AG09319 (cell line): ENCODE measurements around the gene KCNC4.
A peak's percentile ranks its signal among the peaks of the same experiment; 100 is the strongest.

Experiments
- DNase-seq: peaks from one replicate; pipeline ENCODE4 v3.0.0-alpha.2; 2010; ENCODE audit warnings: low read depth; ENCODE audit errors: extremely low read depth
- TF ChIP-seq, protein P1 (sequence below): IDR thresholded peaks from 2 replicates; pipeline ENCODE4 v1.5.1; 2011; ENCODE audit warnings: low read depth, mild to moderate bottlenecking, inconsistent platforms, low read length, moderate library complexity

KCNC4 gene

DNA sequence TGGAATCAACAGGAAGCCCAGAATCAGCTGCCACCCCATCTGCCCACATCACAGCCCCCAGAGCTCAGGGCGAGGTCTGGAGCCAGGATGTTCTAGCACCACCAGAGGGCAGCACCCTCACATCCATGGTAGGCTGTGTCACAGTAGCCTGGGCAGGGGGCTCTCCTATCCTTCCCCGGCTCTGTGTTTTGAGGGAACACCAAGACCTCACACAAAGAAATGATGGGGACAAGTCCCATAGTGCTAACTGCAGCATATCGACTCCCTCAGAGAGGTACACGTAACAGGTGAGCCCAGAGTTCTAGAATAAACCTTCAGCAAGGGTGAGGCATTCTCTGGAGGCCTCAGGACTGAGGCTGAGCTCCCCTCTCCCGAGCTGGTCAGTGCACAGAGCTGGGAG, 2.3 kb upstream of the KCNC4 start:
- DNase-seq: no peak
- TF ChIP-seq, protein P1, sequence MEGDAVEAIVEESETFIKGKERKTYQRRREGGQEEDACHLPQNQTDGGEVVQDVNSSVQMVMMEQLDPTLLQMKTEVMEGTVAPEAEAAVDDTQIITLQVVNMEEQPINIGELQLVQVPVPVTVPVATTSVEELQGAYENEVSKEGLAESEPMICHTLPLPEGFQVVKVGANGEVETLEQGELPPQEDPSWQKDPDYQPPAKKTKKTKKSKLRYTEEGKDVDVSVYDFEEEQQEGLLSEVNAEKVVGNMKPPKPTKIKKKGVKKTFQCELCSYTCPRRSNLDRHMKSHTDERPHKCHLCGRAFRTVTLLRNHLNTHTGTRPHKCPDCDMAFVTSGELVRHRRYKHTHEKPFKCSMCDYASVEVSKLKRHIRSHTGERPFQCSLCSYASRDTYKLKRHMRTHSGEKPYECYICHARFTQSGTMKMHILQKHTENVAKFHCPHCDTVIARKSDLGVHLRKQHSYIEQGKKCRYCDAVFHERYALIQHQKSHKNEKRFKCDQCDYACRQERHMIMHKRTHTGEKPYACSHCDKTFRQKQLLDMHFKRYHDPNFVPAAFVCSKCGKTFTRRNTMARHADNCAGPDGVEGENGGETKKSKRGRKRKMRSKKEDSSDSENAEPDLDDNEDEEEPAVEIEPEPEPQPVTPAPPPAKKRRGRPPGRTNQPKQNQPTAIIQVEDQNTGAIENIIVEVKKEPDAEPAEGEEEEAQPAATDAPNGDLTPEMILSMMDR: peak; percentile 95

DNA sequence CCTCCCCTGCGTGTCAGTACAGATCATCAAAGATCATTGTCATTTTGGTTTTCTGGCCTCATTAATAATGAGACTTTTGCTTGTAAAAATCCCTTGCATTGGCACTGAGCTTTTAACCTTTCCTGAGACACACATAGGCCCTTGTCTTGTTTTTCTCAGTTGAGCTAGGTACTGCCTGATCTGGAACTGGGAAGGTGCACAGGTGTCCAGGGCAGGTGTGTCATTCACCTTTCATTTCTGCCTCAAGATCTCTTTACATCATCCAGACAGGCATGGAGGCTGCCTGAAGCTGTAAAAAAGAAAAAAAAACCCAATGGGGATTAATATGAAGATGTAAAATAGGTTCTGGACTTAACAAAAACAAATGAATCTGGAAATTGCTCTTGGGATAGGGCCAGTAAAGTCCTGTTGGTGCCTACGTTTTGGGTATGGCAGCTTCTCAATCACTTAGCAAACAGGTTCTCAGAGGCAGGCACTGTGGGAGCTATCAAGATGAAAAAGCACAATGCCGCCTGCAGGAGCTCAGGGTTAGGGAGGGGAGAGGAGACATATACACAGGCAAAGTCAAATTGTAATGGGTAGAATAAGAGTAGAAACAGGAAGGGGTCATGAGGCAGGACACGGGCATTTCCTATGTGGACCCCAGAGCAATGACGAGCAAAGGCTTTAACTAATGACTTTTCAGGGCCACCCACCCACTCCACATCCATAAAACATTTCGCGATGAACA, 1.0 kb upstream of the KCNC4 start:
- TF ChIP-seq, protein P1: no peak
- DNase-seq: no peak

DNA sequence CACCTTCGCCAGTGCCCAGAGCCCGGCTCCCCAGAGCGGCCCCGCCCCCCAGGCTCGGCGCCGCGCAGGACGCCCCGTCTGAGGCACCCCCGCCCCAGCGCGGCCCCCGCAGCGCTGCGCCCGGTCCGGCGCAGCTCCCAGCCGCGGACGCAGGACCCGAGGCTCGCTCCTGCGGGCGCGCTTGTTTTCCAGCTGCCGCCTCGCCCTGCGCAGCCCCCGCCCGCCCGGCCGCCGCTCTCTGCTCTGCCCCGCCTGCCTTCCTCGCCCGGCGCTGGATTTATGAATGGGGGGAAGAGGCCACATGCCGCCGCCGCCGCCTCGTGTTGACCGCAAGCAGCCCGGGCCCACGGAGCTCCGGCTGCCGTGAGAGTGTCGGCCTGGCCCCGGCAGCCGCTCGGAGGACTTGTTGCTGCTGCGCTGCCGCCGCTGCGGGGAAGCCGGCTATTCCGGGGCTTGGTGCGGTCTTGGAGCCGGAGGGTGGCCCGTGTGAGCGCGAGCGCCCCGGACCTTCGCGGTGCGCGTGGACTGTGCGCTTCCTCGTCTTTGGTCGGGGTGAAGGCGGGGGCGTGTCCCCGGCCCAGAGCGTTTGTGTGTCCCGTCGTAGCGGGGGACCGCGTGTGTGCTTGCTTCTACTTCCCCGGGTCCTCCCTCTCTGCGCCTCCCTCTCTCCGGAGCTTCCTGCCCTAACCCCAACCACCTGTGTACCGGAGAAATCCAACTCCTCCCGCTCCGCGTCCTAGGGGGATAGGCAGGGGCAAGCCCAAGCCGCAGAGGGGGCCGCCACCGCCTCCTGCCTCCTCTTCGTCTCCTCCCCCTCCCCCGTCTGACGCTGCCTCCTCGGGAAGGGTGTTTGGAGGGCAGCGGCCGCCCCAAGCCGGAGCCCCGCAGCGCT, 736 bp downstream of the KCNC4 start:
- DNase-seq: no peak
- TF ChIP-seq, protein P1: no peak

DNA sequence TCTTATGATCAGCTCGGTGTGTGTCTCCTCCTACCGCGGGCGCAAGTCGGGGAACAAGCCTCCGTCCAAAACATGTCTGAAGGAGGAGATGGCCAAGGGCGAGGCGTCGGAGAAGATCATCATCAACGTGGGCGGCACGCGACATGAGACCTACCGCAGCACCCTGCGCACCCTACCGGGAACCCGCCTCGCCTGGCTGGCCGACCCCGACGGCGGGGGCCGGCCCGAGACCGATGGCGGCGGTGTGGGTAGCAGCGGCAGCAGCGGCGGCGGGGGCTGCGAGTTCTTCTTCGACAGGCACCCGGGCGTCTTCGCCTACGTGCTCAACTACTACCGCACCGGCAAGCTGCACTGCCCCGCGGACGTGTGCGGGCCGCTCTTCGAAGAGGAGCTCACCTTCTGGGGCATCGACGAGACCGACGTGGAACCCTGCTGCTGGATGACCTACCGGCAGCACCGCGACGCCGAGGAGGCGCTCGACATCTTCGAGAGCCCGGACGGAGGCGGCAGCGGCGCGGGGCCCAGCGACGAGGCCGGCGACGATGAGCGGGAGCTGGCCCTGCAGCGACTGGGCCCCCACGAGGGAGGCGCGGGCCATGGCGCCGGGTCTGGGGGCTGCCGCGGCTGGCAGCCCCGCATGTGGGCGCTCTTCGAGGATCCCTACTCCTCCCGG, 1.5 kb downstream of the KCNC4 start:
- DNase-seq: no peak
- TF ChIP-seq, protein P1: no peak

DNA sequence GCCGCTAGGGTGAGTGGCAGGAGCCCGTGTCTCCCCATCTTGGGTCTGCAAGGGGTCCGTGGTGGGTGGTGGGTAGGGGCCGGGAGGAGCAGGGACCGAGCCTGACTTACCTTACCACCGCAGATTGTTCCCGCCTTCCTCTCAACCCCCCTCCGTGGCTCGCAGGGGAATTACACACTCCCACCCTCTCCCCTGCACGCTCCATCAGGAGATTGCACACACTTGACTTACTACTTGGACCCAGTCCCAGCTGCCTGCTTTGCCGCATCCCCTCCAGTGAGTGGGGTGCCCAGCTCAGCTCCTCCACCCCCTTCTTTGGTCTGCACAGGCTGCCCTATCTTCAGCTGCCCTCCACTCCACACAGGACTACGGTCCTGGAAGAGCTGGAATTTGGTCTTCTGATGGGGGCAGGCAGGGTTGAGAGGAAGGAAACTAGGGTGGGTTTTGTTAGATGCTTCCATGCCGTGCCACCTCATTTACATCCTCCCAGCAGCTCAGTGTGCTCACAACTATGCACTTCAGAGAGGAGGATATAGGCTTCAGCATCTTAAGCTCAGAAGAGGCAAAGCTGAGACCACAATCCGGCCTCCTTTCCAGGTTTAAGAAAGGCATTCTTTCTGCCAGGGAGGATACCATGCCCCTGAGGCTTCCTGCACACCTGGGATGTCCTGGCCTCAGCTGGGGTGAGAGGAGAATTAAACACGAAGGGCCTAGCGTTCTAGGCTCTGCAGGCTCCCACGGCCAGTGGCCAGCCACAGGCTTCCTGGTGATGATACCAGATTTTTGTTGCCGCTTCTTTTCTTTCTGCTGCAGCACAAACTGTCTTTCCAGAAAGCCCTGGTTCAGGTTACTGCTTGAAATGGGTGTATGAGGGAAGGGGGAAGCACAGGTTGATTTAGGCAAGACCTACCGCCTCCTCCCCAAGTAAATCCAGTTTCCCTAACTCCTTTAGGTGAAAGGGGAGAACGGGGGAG, 2.3 kb downstream of the KCNC4 start:
- TF ChIP-seq, protein P1: no peak
- DNase-seq: no peak

DNA sequence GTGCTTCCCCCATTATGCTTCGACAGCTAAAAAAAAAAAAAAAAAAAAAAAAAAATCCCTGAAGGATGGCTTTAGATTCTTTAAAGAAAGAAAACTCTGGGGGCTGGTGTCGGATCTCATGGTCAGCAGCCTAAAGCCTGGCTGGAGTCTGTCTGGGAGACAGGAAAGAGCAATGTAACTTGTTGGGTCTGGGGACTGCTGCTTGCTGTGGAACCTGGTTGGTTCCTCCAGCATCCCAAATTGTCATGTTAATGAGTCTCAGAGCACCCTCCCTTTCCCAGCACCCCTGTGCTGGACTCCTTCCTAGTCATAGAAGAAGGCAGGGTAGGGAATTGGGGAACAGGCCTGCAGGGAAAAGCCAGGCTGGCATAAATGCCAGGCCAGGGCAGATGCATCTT, 3.0 kb downstream of the KCNC4 start:
- no peak for DNase-seq

More for the DNA sequence above, 3.0 kb downstream of the KCNC4 start:
- TF ChIP-seq, protein P1: no peak
